Neural cell (in vitro differentiated cells): ENCODE data around the gene SNAP25. TPM values are rescaled to one million over a fixed set of nuclear protein-coding genes. Genes with fewer than 3 reads are reported as not detected.

ENCODE experiments used
- H2AFZ ChIP-seq: fragments of 200-600, 300-800 bp; sonication (generic), shearing (Covaris generic); 2 replicates; pipeline ENCODE4 v1.6.0; 2014; ENCODE audit warnings: low read depth, mild to moderate bottlenecking, antibody characterized with exemption, low read length, moderate library complexity
- H3F3A ChIP-seq: fragments of 200-600 bp; shearing (Covaris generic); 2 replicates; pipeline ENCODE4 v1.6.1; 2016; ENCODE audit warnings: mild to moderate bottlenecking, moderate library complexity, mixed read lengths, antibody characterized with exemption, low read length; ENCODE audit not compliant: insufficient read depth, poor library complexity, severe bottlenecking
- H3K27ac ChIP-seq: fragments of 200-600, 300-800 bp; sonication (generic), shearing (Covaris generic); 2 replicates; pipeline ENCODE4 v1.5.1; 2014; ENCODE audit warnings: mild to moderate bottlenecking, low read length, moderate library complexity
- H3K27me3 ChIP-seq: fragments of 300-800, 200-600 bp; sonication (generic), shearing (Covaris generic); 2 replicates; pipeline ENCODE4 v1.6.0; 2014; ENCODE audit warnings: mild to moderate bottlenecking, low read depth, low read length, moderate library complexity; ENCODE audit not compliant: insufficient read depth
- H3K36me3 ChIP-seq: fragments of 300-800, 200-600 bp; sonication (generic), shearing (Covaris generic); 2 replicates; pipeline ENCODE4 v1.5.1; 2014; ENCODE audit warnings: mild to moderate bottlenecking, antibody characterized with exemption, low read length, moderate library complexity; ENCODE audit not compliant: insufficient read depth
- H3K4me2 ChIP-seq: fragments of 300-800, 200-600 bp; sonication (generic), shearing (Covaris generic); 2 replicates; pipeline ENCODE4 v1.6.0; 2014; ENCODE audit warnings: mild to moderate bottlenecking, low read length
- H3K4me3 ChIP-seq: fragments of 300-800, 200-600 bp; sonication (generic), shearing (Covaris generic); 2 replicates; pipeline ENCODE4 v1.5.1; 2014; ENCODE audit warnings: mild to moderate bottlenecking, low read length, moderate library complexity
- H3K79me2 ChIP-seq: fragments of 200-600 bp; shearing (Covaris generic); replicated peaks from 2 replicates; pipeline ENCODE4 v1.6.0; 2014; ENCODE audit warnings: mild to moderate bottlenecking, low read length, moderate library complexity; ENCODE audit not compliant: insufficient read depth
- H3K9ac ChIP-seq: fragments of 300-800, 200-600 bp; sonication (generic), shearing (Covaris generic); 2 replicates; pipeline ENCODE4 v1.6.1; 2016; ENCODE audit warnings: mild to moderate bottlenecking, low read length, mixed read lengths
- H3K9me2 ChIP-seq: fragments of 200-600 bp; shearing (Covaris generic); 2 replicates; pipeline ENCODE4 v1.6.1; 2016; ENCODE audit warnings: mild to moderate bottlenecking, low read length, mixed read lengths; ENCODE audit not compliant: insufficient read depth
- H3K9me3 ChIP-seq: fragments of 200-600, 300-800 bp; sonication (generic), shearing (Covaris generic); 2 replicates; pipeline ENCODE4 v1.6.1; 2016; ENCODE audit warnings: mild to moderate bottlenecking, mixed run types, low read length, moderate library complexity, mixed read lengths
- H4K20me1 ChIP-seq: fragments of 200-600 bp; shearing (Covaris generic); 2 replicates; pipeline ENCODE4 v1.6.1; 2016; ENCODE audit warnings: mild to moderate bottlenecking, mixed run types; ENCODE audit not compliant: insufficient read depth
- CTCF ChIP-seq: fragments of 450-650 bp; IDR thresholded peaks from 2 replicates; pipeline ENCODE4 v1.5.1; 2014; ENCODE audit warnings: antibody characterized with exemption, mild to moderate bottlenecking, moderate library complexity; ENCODE audit not compliant: poor library complexity, severe bottlenecking
- EP300 ChIP-seq: fragments of 450-650 bp; conservative IDR thresholded peaks from 2 replicates; pipeline ENCODE4 v1.6.1; 2014; ENCODE audit warnings: antibody characterized with exemption, mild to moderate bottlenecking, moderate library complexity; ENCODE audit not compliant: poor library complexity, severe bottlenecking
- EZH2 ChIP-seq: fragments of 200-600, 300-800 bp; shearing (Covaris generic), sonication (generic); IDR thresholded peaks from 2 replicates; pipeline ENCODE4 v1.6.1; 2014; ENCODE audit warnings: antibody characterized with exemption, low read length, borderline replicate concordance, mild to moderate bottlenecking; ENCODE audit not compliant: insufficient read depth, poor library complexity, severe bottlenecking
- MXI1 ChIP-seq: fragments of 450-650 bp; conservative IDR thresholded peaks from 2 replicates; pipeline ENCODE4 v1.6.1; 2014; ENCODE audit warnings: antibody characterized with exemption, mild to moderate bottlenecking; ENCODE audit not compliant: poor library complexity, severe bottlenecking
- POLR2AphosphoS5 ChIP-seq: IDR thresholded peaks from 2 replicates; pipeline ENCODE4 v1.6.1; 2012
- RAD21 ChIP-seq: fragments of 450-650 bp; conservative IDR thresholded peaks from 2 replicates; pipeline ENCODE4 v1.6.1; 2014; ENCODE audit warnings: antibody characterized with exemption, mild to moderate bottlenecking, moderate library complexity
- SMC3 ChIP-seq: fragments of 450-650 bp; conservative IDR thresholded peaks from 2 replicates; pipeline ENCODE4 v1.6.1; 2014; ENCODE audit warnings: antibody characterized with exemption, mild to moderate bottlenecking, moderate library complexity; ENCODE audit not compliant: poor library complexity
- TAF1 ChIP-seq: IDR thresholded peaks from 2 replicates; pipeline ENCODE4 v1.6.1; 2012; ENCODE audit warnings: low read depth
- polyA plus RNA-seq: library from polyadenylated mRNA; depleted of rRNA; stranded (reverse); fragments of >200 nt; gene quantifications from 2 replicates; pipeline ENCODE4 v1.2.3, GENCODE V29; 2014
- TF ChIP-seq, protein P1 (sequence below): IDR thresholded peaks from 2 replicates; pipeline ENCODE4 v1.6.1; 2012; ENCODE audit warnings: borderline replicate concordance

SNAP25 gene
- polyA plus RNA-seq, 1 donor from 2014 or later, result 139 TPM

GRCh38 chr20:10255846-10256245 is 37.2 kb downstream of the SNAP25 start:
- Histone ChIP-seq H3K79me2 (no peaks in the 10 kb centered on the region), H3K27me3 (no peaks in the 10 kb centered on the region), H3K27ac (no peak overlapping the region), H2AFZ (no peak overlapping the region), H3K36me3 (no peaks in the 10 kb centered on the region), H3F3A (no peaks in the 10 kb centered on the region), H3K9me3 (no peaks in the 10 kb centered on the region), H3K4me3 (no peak overlapping the region), H4K20me1 (no peaks in the 10 kb centered on the region), H3K4me2 (no peak overlapping the region), H3K9me2 (no peaks in the 10 kb centered on the region), H3K9ac (no peak overlapping the region)
- TF ChIP-seq SMC3 (no peak), TAF1 (no peak), POLR2AphosphoS5 (no peak), RAD21 (no peak), EZH2 (no peak), EP300 (no peak), MXI1 (no peak), CTCF (no peak)
- TF ChIP-seq, protein P1, sequence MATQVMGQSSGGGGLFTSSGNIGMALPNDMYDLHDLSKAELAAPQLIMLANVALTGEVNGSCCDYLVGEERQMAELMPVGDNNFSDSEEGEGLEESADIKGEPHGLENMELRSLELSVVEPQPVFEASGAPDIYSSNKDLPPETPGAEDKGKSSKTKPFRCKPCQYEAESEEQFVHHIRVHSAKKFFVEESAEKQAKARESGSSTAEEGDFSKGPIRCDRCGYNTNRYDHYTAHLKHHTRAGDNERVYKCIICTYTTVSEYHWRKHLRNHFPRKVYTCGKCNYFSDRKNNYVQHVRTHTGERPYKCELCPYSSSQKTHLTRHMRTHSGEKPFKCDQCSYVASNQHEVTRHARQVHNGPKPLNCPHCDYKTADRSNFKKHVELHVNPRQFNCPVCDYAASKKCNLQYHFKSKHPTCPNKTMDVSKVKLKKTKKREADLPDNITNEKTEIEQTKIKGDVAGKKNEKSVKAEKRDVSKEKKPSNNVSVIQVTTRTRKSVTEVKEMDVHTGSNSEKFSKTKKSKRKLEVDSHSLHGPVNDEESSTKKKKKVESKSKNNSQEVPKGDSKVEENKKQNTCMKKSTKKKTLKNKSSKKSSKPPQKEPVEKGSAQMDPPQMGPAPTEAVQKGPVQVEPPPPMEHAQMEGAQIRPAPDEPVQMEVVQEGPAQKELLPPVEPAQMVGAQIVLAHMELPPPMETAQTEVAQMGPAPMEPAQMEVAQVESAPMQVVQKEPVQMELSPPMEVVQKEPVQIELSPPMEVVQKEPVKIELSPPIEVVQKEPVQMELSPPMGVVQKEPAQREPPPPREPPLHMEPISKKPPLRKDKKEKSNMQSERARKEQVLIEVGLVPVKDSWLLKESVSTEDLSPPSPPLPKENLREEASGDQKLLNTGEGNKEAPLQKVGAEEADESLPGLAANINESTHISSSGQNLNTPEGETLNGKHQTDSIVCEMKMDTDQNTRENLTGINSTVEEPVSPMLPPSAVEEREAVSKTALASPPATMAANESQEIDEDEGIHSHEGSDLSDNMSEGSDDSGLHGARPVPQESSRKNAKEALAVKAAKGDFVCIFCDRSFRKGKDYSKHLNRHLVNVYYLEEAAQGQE, result no peak

DNA sequence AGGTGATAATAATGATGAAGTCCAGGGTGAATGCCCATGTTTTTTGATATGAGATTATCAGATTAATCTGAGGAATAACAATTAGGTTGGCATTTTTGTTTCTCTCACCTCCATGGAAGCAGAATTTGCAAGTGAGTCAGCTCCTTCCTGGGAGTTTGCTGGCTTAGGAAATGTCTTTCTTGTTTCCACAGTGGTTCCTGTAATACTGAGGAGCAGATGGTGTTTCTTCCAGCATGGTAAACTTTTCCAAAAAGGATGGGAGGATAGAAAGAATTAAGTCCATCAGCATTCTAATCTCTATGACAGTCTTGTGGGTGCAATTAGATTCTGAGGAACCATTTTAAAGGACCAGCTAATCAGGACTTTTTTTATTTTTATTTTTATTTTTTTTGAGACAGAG is 40.5 kb downstream of the SNAP25 start:
- Histone ChIP-seq H4K20me1 (no peaks in the 10 kb centered on the region), H3K79me2 (no peaks in the 10 kb centered on the region), H2AFZ (no peak overlapping the region), H3F3A (no peaks in the 10 kb centered on the region), H3K4me2 (no peak overlapping the region), H3K9ac (no peak overlapping the region), H3K27ac (no peak overlapping the region), H3K36me3 (no peaks in the 10 kb centered on the region), H3K9me2 (no peaks in the 10 kb centered on the region), H3K9me3 (no peaks in the 10 kb centered on the region), H3K4me3 (no peak overlapping the region), H3K27me3 (no peaks in the 10 kb centered on the region)
- no peak for TF ChIP-seq TAF1
- no peak for TF ChIP-seq MXI1
- no peak for TF ChIP-seq POLR2AphosphoS5
- no peak for TF ChIP-seq SMC3
- TF ChIP-seq EP300, result no peak
- TF ChIP-seq EZH2, result no peak

GRCh38 chr20:10260316-10260715 is 41.7 kb downstream of the SNAP25 start:
- Histone ChIP-seq H3K9me2 (no peaks in the 10 kb centered on the region), H3K9me3 (no peaks in the 10 kb centered on the region), H4K20me1 (no peaks in the 10 kb centered on the region), H3K4me2 (no peak overlapping the region), H3K9ac (no peak overlapping the region), H2AFZ (no peak overlapping the region), H3F3A (no peaks in the 10 kb centered on the region), H3K27me3 (no peaks in the 10 kb centered on the region), H3K4me3 (no peak overlapping the region), H3K36me3 (no peaks in the 10 kb centered on the region), H3K79me2 (no peaks in the 10 kb centered on the region), H3K27ac (no peak overlapping the region)
- no peak for TF ChIP-seq EZH2
- TF ChIP-seq EP300, result no peak
- no peak for TF ChIP-seq RAD21
- TF ChIP-seq MXI1, result no peak
- TF ChIP-seq, protein P1, result no peak
- no peak for TF ChIP-seq CTCF
- TF ChIP-seq TAF1, result no peak
- TF ChIP-seq POLR2AphosphoS5, result no peak
- TF ChIP-seq SMC3, result no peak
